Activated naive CD4-positive, alpha-beta T cell treated with anti-CD3 and anti-CD28 coated beads, Interleukin-2, amount 50 U/mL, for 24 hours (primary cell): ENCODE data around the gene PCK2.

ENCODE experiments used
- H3K27ac Mint-ChIP-seq: one replicate; pipeline ENCODE4 v1.8.0; 2021; ENCODE audit warnings: mild to moderate bottlenecking, mixed read lengths
- H3K27me3 Mint-ChIP-seq: one replicate; pipeline ENCODE4 v1.8.0; 2021; ENCODE audit warnings: mixed read lengths
- H3K36me3 Mint-ChIP-seq: one replicate; pipeline ENCODE4 v1.8.0; 2021; ENCODE audit warnings: mixed read lengths
- H3K4me1 Mint-ChIP-seq: one replicate; pipeline ENCODE4 v1.8.0; 2021; ENCODE audit warnings: mixed read lengths
- H3K4me3 Mint-ChIP-seq: one replicate; pipeline ENCODE4 v1.8.0; 2021; ENCODE audit warnings: mild to moderate bottlenecking, mixed read lengths
- H3K9me3 Mint-ChIP-seq: one replicate; pipeline ENCODE4 v1.8.0; 2021; ENCODE audit warnings: mixed read lengths

PCK2 gene

GRCh38 chr14:24058260-24058950 is 35.7 kb upstream of the PCK2 start:
- Mint-ChIP-seq H3K27me3 (no peaks in the 10 kb centered on the region), H3K9me3 (no peaks in the 10 kb centered on the region), H3K4me1 (peaks cover 7% of the 10 kb centered on the region), H3K27ac (no peak overlapping the region), H3K4me3 (no peak overlapping the region), H3K36me3 (no peaks in the 10 kb centered on the region)

DNA sequence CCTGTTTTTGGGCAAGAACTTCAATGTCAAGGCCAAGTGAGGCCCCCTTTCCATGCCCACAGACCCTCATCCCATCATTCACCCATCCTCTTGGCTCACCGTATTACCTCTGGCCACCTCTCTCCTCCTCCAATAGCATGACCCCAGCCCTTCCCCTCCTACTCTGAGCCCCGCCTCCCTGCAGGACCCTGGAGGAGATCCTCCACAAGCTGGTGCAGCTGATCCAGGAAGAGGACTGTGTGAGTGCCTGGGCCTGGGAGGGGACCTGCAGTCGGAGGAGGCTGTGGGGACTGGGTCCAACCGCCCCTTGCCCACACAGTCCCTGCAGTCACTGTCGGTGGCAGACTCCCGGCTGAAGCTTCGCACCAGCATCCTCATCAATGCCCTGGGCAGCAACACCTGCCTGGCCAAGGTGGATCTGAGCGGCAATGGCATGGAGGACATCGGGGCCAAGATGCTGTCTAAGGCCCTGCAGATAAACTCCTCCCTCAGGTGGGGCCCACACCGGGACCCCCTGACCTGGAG is 35.1 kb upstream of the PCK2 start:
- peaks cover under 1% of the 10 kb centered on the region for H3K4me1 Mint-ChIP-seq
- no peak overlapping the region for H3K4me3 Mint-ChIP-seq
- H3K27ac Mint-ChIP-seq, result no peak overlapping the region
- H3K27me3 Mint-ChIP-seq, result no peaks in the 10 kb centered on the region
- no peaks in the 10 kb centered on the region for H3K36me3 Mint-ChIP-seq
- no peaks in the 10 kb centered on the region for H3K9me3 Mint-ChIP-seq

GRCh38 chr14:24059841-24060388 is 34.2 kb upstream of the PCK2 start:
- Mint-ChIP-seq H3K27me3 (no peaks in the 10 kb centered on the region), H3K9me3 (no peaks in the 10 kb centered on the region), H3K27ac (no peak overlapping the region), H3K4me1 (no peaks in the 10 kb centered on the region), H3K4me3 (no peak overlapping the region), H3K36me3 (no peaks in the 10 kb centered on the region)

GRCh38 chr14:24060443-24060842 is 33.7 kb upstream of the PCK2 start:
- no peak overlapping the region for H3K4me3 Mint-ChIP-seq
- no peaks in the 10 kb centered on the region for H3K9me3 Mint-ChIP-seq
- no peak overlapping the region for H3K27ac Mint-ChIP-seq
- no peaks in the 10 kb centered on the region for H3K4me1 Mint-ChIP-seq
- no peaks in the 10 kb centered on the region for H3K27me3 Mint-ChIP-seq
- H3K36me3 Mint-ChIP-seq, result no peaks in the 10 kb centered on the region

- no peak overlapping the region for H3K4me3 Mint-ChIP-seq
- no peaks in the 10 kb centered on the region for H3K27me3 Mint-ChIP-seq
- H3K4me1 Mint-ChIP-seq, result no peaks in the 10 kb centered on the region
- H3K36me3 Mint-ChIP-seq, result no peaks in the 10 kb centered on the region
- no peaks in the 10 kb centered on the region for H3K9me3 Mint-ChIP-seq
- no peak overlapping the region for H3K27ac Mint-ChIP-seq
Observed at GRCh38 chr14:24060984-24061913, 32.9 kb upstream of the PCK2 start.

GRCh38 chr14:24062216-24062980 is 31.7 kb upstream of the PCK2 start:
- Mint-ChIP-seq H3K36me3 (no peaks in the 10 kb centered on the region), H3K27me3 (no peaks in the 10 kb centered on the region), H3K27ac (no peak overlapping the region), H3K9me3 (no peaks in the 10 kb centered on the region), H3K4me3 (no peak overlapping the region), H3K4me1 (no peaks in the 10 kb centered on the region)

GRCh38 chr14:24063263-24063836 is 30.8 kb upstream of the PCK2 start:
- no peaks in the 10 kb centered on the region for H3K4me1 Mint-ChIP-seq
- H3K27me3 Mint-ChIP-seq, result no peaks in the 10 kb centered on the region
- H3K27ac Mint-ChIP-seq, result no peak overlapping the region
- H3K4me3 Mint-ChIP-seq, result no peak overlapping the region
- H3K36me3 Mint-ChIP-seq, result no peaks in the 10 kb centered on the region
- no peaks in the 10 kb centered on the region for H3K9me3 Mint-ChIP-seq

- Mint-ChIP-seq H3K27me3 (no peaks in the 10 kb centered on the region), H3K4me1 (no peaks in the 10 kb centered on the region), H3K27ac (no peak overlapping the region), H3K4me3 (no peak overlapping the region), H3K9me3 (no peaks in the 10 kb centered on the region), H3K36me3 (no peaks in the 10 kb centered on the region)
Observed at GRCh38 chr14:24064091-24064795, 29.9 kb upstream of the PCK2 start.

DNA sequence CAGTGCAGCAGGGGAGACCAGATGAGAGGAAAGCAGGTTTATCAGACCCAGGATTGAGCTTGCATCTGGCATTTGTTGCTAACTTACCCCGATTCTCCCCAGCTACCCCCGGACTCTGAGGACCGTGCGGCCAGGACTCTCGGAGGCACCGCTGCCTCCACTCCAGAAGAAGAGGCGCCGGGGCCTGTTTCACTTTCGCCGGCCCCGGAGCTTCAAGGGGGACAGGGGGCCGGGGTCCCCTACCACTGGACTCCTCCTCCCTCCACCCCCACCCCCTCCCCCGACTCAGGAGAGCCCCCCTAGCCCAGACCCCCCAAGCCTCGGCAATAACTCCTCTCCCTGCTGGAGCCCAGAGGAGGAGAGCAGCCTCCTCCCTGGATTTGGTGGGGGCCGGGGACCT is 29.3 kb upstream of the PCK2 start:
- Mint-ChIP-seq H3K36me3 (no peaks in the 10 kb centered on the region), H3K4me3 (no peak overlapping the region), H3K27me3 (no peaks in the 10 kb centered on the region), H3K4me1 (no peaks in the 10 kb centered on the region), H3K27ac (no peak overlapping the region), H3K9me3 (no peaks in the 10 kb centered on the region)

- Mint-ChIP-seq H3K27ac (no peak overlapping the region), H3K4me1 (no peaks in the 10 kb centered on the region), H3K9me3 (no peaks in the 10 kb centered on the region), H3K4me3 (no peak overlapping the region), H3K27me3 (no peaks in the 10 kb centered on the region), H3K36me3 (no peaks in the 10 kb centered on the region)
Observed at GRCh38 chr14:24065408-24065807, 28.7 kb upstream of the PCK2 start.

GRCh38 chr14:24066496-24067132 is 27.5 kb upstream of the PCK2 start:
- H3K4me3 Mint-ChIP-seq, result no peak overlapping the region

DNA sequence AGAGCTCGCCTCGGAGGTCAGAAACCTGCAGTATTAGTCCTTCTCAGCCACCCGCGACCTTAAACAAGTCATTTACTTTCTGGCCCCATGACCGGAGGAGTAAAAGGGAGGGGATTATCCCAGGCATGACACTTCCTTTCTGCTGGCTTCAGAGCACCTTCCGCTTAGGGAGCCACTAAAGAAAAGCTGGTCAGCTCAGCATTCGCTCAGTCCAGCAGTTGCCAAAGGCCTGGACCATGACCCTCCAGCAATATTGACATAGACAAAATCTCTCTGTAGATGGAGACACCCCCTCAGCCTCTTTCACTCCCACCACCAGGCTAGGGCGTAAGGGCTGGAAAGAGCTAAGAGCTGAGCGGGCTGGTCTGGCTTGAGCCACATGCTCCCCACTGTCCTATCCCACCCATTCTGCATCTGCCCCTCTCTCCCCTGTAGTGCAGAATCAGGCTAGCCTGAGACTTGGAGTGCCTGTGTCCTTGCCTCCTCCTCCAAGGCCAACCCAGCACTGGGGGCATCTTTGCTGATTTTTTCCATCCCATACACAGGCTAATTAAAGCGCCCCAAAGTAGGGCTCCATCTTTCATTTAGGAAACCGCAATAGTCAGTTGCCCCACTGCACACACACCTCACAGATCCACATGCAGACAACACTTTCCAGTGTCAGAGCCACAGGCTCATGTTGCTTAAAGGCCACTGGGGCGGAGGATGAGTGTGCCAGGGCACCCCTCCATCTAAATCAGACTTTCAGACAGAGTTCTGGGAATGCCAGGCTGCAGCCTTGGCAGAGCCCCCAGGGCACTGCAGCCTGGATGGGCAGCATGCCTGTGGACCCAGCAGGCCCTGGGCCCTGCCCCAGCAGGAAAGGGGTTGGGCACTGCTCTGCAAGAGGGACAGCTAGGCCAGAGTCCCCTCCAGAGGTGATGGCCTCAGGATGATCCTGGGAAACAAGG is 26.7 kb upstream of the PCK2 start:
- Mint-ChIP-seq H3K27me3 (no peaks in the 10 kb centered on the region), H3K4me3 (no peak overlapping the region), H3K27ac (no peak overlapping the region), H3K4me1 (peaks cover 6% of the 10 kb centered on the region), H3K36me3 (no peaks in the 10 kb centered on the region), H3K9me3 (no peaks in the 10 kb centered on the region)

More at GRCh38 chr14:24066496-24067132, 27.5 kb upstream of the PCK2 start:
- peaks cover 6% of the 10 kb centered on the region for H3K4me1 Mint-ChIP-seq
- H3K27me3 Mint-ChIP-seq, result no peaks in the 10 kb centered on the region
- no peak overlapping the region for H3K27ac Mint-ChIP-seq
- H3K36me3 Mint-ChIP-seq, result no peaks in the 10 kb centered on the region
- H3K9me3 Mint-ChIP-seq, result no peaks in the 10 kb centered on the region

GRCh38 chr14:24068711-24069410 is 25.2 kb upstream of the PCK2 start:
- Mint-ChIP-seq H3K27ac (no peak overlapping the region), H3K4me1 (peaks cover 6% of the 10 kb centered on the region), H3K36me3 (no peaks in the 10 kb centered on the region), H3K9me3 (no peaks in the 10 kb centered on the region), H3K4me3 (no peak overlapping the region), H3K27me3 (no peaks in the 10 kb centered on the region)
